ENCODE results near the gene JMJD8.

JMJD8 gene

GRCh38 chr16:709566-710499, 25.7 kb upstream of the JMJD8 start:
- Histone ChIP-seq H3K27me3 (peaks cover 68 to 95% (median 89%) of the 10 kb centered on the region in 11 experiments), H3K36me3 (no peaks in the 10 kb centered on the region), H3K27ac (no peak overlapping the region), H3K4me3 (no peak overlapping the region; a peak in 1 of 20 replicates), H3K9me3 (replicated peaks in 1 of 11) (no peaks in the 10 kb centered on the region), H4K20me1 (peaks cover 0 to 80% (median 50%) of the 10 kb centered on the region in 11 experiments; a peak in 17 of 22 replicates), H3K4me2 (peak overlapping the region in 8 of 11 experiments; percentile 54 to 82 (median 59); a peak in 16 of 22 replicates), H3K4me1 (peaks cover 10 to 57% (median 43%) of the 10 kb centered on the region in 10 experiments), H3K9ac (no peak overlapping the region; a peak in 1 of 22 replicates)
- no peak for TF ChIP-seq Cebpa-rat (IDR thresholded peaks at IDR 0.05)

GRCh38 chr16:708959-709358, 24.8 kb upstream of the JMJD8 start:
- peaks cover 3 to 52% (median 37%) of the 10 kb centered on the region in 10 experiments for H3K4me1 ChIP-seq
- no peak overlapping the region for H3K4me3 ChIP-seq
- no peak overlapping the region for H3K27ac ChIP-seq
- H3K9me3 ChIP-seq (replicated peaks in 1 of 11), result no peaks in the 10 kb centered on the region
- H3K36me3 ChIP-seq, result no peaks in the 10 kb centered on the region
- H4K20me1 ChIP-seq, result peaks cover 0 to 81% (median 58%) of the 10 kb centered on the region in 11 experiments; a peak in 17 of 22 replicates
- no peak overlapping the region for H3K9ac ChIP-seq
- peaks cover 77 to 97% (median 89%) of the 10 kb centered on the region in 11 experiments for H3K27me3 ChIP-seq
- no peak for TF ChIP-seq Cebpa-rat (IDR thresholded peaks at IDR 0.05)
- H3K4me2 ChIP-seq, result no peak overlapping the region

- H3K4me3 ChIP-seq, result no peak overlapping the region
- no peak overlapping the region for H3K27ac ChIP-seq
- H3K27me3 ChIP-seq, result peaks cover 86 to 100% (median 96%) of the 10 kb centered on the region in 11 experiments
- H3K9me3 ChIP-seq (replicated peaks in 1 of 11), result no peaks in the 10 kb centered on the region
- H3K36me3 ChIP-seq, result no peaks in the 10 kb centered on the region
- no peak for TF ChIP-seq Cebpa-rat (IDR thresholded peaks at IDR 0.05)
- H3K9ac ChIP-seq, result no peak overlapping the region
- H4K20me1 ChIP-seq, result peaks cover 0 to 86% (median 67%) of the 10 kb centered on the region in 11 experiments; a peak in 18 of 22 replicates
- peaks cover 0 to 51% (median 35%) of the 10 kb centered on the region in 10 experiments; a peak in 16 of 20 replicates for H3K4me1 ChIP-seq
- H3K4me2 ChIP-seq, result no peak overlapping the region
Observed at GRCh38 chr16:708019-708418, 23.9 kb upstream of the JMJD8 start.

- Histone ChIP-seq H3K36me3 (no peaks in the 10 kb centered on the region), H3K27me3 (peaks cover 96 to 100% (median 99%) of the 10 kb centered on the region in 11 experiments), H3K4me1 (peaks cover 0 to 51% (median 35%) of the 10 kb centered on the region in 10 experiments; a peak in 16 of 20 replicates), H3K9me3 (replicated peaks in 1 of 11) (no peaks in the 10 kb centered on the region), H4K20me1 (peaks cover 0 to 94% (median 76%) of the 10 kb centered on the region in 11 experiments; a peak in 18 of 22 replicates), H3K27ac (no peak overlapping the region), H3K4me3 (no peak overlapping the region), H3K9ac (no peak overlapping the region), H3K4me2 (peak overlapping the region in 5 of 11 experiments; percentile 88 to 93 (median 91); a peak in 7 of 22 replicates)
- no peak for TF ChIP-seq Cebpa-rat (IDR thresholded peaks at IDR 0.05)
Observed at GRCh38 chr16:707062-707538, 23.0 kb upstream of the JMJD8 start.

- Histone ChIP-seq H3K4me2 (peak overlapping the region; percentile 83 to 94 (median 91)), H3K27ac (no peak overlapping the region)
Observed at GRCh38 chr16:706189-707061, 22.3 kb upstream of the JMJD8 start.

GRCh38 chr16:705431-706188, 21.5 kb upstream of the JMJD8 start, which contains the start of gene FBXL16:
FBXL16 (minus strand) TSS chr16:705801; CDS start chr16:697405, 8,396 bp downstream.
- Histone ChIP-seq H3K27ac (no peak within 1 kb of the TSS), H3K9ac (peak within 1 kb of the TSS in 5 of 11 experiments; percentile 19 to 56 (median 47); a peak in 7 of 22 replicates), H3K4me3 (peak within 1 kb of the TSS; percentile 34 to 67 (median 57); a peak in 19 of 20 replicates), H4K20me1 (peaks cover 0 to 98% (median 76%) of the 10 kb centered on the region in 11 experiments; a peak in 18 of 22 replicates), H3K4me1 (peaks cover 0 to 37% (median 23%) of the 10 kb centered on the region in 10 experiments; a peak in 16 of 20 replicates), H3K4me2 (peak within 1 kb of the TSS; percentile 83 to 94 (median 91)), H3K9me3 (replicated peaks in 1 of 11) (no peaks in the 10 kb centered on the region), H3K27me3 (peaks cover 100% of the 10 kb centered on the region in 11 experiments), H3K36me3 (no peaks in the 10 kb centered on the region)
- TF ChIP-seq Cebpa-rat (IDR thresholded peaks at IDR 0.05), result no peak

More at GRCh38 chr16:706189-707061, 22.3 kb upstream of the JMJD8 start:
- peaks cover 0 to 98% (median 76%) of the 10 kb centered on the region in 11 experiments; a peak in 18 of 22 replicates for H4K20me1 ChIP-seq
- peak overlapping the region; percentile 34 to 67 (median 57); a peak in 17 of 20 replicates for H3K4me3 ChIP-seq
- peaks cover 100% of the 10 kb centered on the region in 11 experiments for H3K27me3 ChIP-seq
- no peaks in the 10 kb centered on the region for H3K36me3 ChIP-seq
- no peak for TF ChIP-seq Cebpa-rat (IDR thresholded peaks at IDR 0.05)
- H3K4me1 ChIP-seq, result peaks cover 0 to 45% (median 31%) of the 10 kb centered on the region in 10 experiments; a peak in 16 of 20 replicates
- no peaks in the 10 kb centered on the region for H3K9me3 ChIP-seq (replicated peaks in 1 of 11)
- peak overlapping the region in 1 of 11 experiments; percentile 32; a peak in 1 of 22 replicates for H3K9ac ChIP-seq

- H3K9ac ChIP-seq, result no peak overlapping the region
- peaks cover 100% of the 10 kb centered on the region in 11 experiments for H3K27me3 ChIP-seq
- H3K4me3 ChIP-seq, result peak overlapping the region in 3 of 10 experiments; percentile 24 to 62 (median 31); a peak in 3 of 20 replicates
- H3K4me2 ChIP-seq, result peak overlapping the region in 7 of 11 experiments; percentile 3 to 88 (median 39); a peak in 9 of 22 replicates
- H4K20me1 ChIP-seq, result peaks cover 0 to 98% (median 76%) of the 10 kb centered on the region in 11 experiments; a peak in 18 of 22 replicates
- no peak for TF ChIP-seq Cebpa-rat (IDR thresholded peaks at IDR 0.05)
- H3K27ac ChIP-seq, result no peak overlapping the region
- H3K4me1 ChIP-seq, result peaks cover 0 to 29% (median 15%) of the 10 kb centered on the region in 10 experiments; a peak in 16 of 20 replicates
- H3K36me3 ChIP-seq, result no peaks in the 10 kb centered on the region
- no peaks in the 10 kb centered on the region for H3K9me3 ChIP-seq (replicated peaks in 1 of 11)
Observed at GRCh38 chr16:704552-705380, 20.6 kb upstream of the JMJD8 start.
